DOHH2 (cell line): Measurements from ENCODE around the gene CD59.

Source experiments
- H3F3A ChIP-seq: fragments of 200-600 bp; sonication (generic), shearing (Covaris generic); 2 replicates; pipeline ENCODE4 v1.6.0; 2016; ENCODE audit warnings: antibody characterized with exemption, mild to moderate bottlenecking; ENCODE audit not compliant: control insufficient read depth, insufficient read depth
- H3K27ac ChIP-seq: fragments of 200-600 bp; sonication (generic); 2 replicates; pipeline ENCODE4 v1.5.1; 2014; ENCODE audit warnings: low read depth, mild to moderate bottlenecking, low read length, moderate library complexity
- H3K27me3 ChIP-seq: fragments of 200-600 bp; sonication (generic); 2 replicates; pipeline ENCODE4 v1.6.1; 2014; ENCODE audit warnings: mild to moderate bottlenecking, low read length, mixed read lengths; ENCODE audit not compliant: control insufficient read depth
- H3K36me3 ChIP-seq: fragments of 200-600 bp; sonication (generic); 2 replicates; pipeline ENCODE4 v1.6.1; 2014; ENCODE audit warnings: mild to moderate bottlenecking, low read length, moderate library complexity, mixed read lengths; ENCODE audit not compliant: control insufficient read depth
- H3K4me1 ChIP-seq: fragments of 200-600 bp; sonication (generic); 2 replicates; pipeline ENCODE4 v1.6.1; 2014; ENCODE audit warnings: mild to moderate bottlenecking, low read length, mixed read lengths; ENCODE audit not compliant: control insufficient read depth
- H3K4me2 ChIP-seq: fragments of 200-600 bp; sonication (generic); 2 replicates; pipeline ENCODE4 v1.6.0; 2014; ENCODE audit warnings: mild to moderate bottlenecking, low read length, moderate library complexity
- H3K4me3 ChIP-seq: fragments of 200-600 bp; sonication (generic); 2 replicates; pipeline ENCODE4 v1.5.1; 2014; ENCODE audit warnings: mild to moderate bottlenecking, low read length, mixed read lengths
- H3K79me2 ChIP-seq: fragments of 200-600 bp; sonication (generic); 2 replicates; pipeline ENCODE4 v1.6.1; 2014; ENCODE audit warnings: mild to moderate bottlenecking, low read length, mixed read lengths; ENCODE audit not compliant: control insufficient read depth
- H3K9me2 ChIP-seq: fragments of 200-600 bp; sonication (generic); replicated peaks from 2 replicates; pipeline ENCODE4 v1.6.1; 2014; ENCODE audit warnings: mild to moderate bottlenecking, low read length, mixed read lengths; ENCODE audit not compliant: control insufficient read depth
- H3K9me3 ChIP-seq: fragments of 200-600 bp; sonication (generic); 2 replicates; pipeline ENCODE4 v1.6.1; 2014; ENCODE audit warnings: antibody characterized with exemption, low read length, mixed read lengths; ENCODE audit not compliant: control insufficient read depth, insufficient read depth
- H4K20me1 ChIP-seq: fragments of 200-600 bp; sonication (generic); 2 replicates; pipeline ENCODE4 v1.6.0; 2014; ENCODE audit warnings: low read depth, mild to moderate bottlenecking, antibody characterized with exemption, low read length, moderate library complexity; ENCODE audit not compliant: control insufficient read depth, insufficient read depth
- EZH2phosphoT487 ChIP-seq: fragments of 200-600 bp; sonication (generic); IDR thresholded peaks from 2 replicates; pipeline ENCODE4 v1.6.1; 2017; ENCODE audit warnings: borderline replicate concordance, mild to moderate bottlenecking, antibody characterized with exemption, low read length, moderate library complexity, mixed read lengths
- TF ChIP-seq, protein P1 (sequence below): fragments of 200-600 bp; sonication (generic); IDR thresholded peaks from one replicate; pipeline ENCODE4 v1.5.1; 2014; ENCODE audit warnings: antibody characterized with exemption, mild to moderate bottlenecking, low read depth, low read length; ENCODE audit not compliant: poor library complexity, severe bottlenecking

Gene CD59

DNA sequence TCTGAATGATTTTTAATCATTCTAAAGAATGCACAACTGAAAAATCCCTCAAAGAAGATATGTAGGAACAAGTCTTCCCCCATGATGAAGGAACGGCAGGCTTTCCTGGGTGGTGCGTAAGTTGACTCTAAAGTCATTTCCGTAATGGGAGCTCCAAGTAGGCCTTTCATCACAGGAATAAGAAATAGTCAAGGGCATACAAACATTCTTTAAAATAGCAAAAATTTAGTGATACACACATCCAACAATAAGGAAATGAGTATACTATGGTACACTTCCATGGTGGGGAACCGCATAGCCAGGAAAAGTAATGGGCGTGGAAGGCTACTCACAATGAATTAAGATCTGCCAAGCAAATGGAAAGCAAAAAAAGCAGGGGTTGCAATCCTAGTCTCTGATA is 10.7 kb downstream of the CD59 start:
- peaks cover 5% of the 10 kb centered on the region; the same call in 1 of the 2 replicates for H3K36me3 ChIP-seq
- no peaks in the 10 kb centered on the region for H4K20me1 ChIP-seq
- no peak for TF ChIP-seq EZH2phosphoT487
- TF ChIP-seq, protein P1, sequence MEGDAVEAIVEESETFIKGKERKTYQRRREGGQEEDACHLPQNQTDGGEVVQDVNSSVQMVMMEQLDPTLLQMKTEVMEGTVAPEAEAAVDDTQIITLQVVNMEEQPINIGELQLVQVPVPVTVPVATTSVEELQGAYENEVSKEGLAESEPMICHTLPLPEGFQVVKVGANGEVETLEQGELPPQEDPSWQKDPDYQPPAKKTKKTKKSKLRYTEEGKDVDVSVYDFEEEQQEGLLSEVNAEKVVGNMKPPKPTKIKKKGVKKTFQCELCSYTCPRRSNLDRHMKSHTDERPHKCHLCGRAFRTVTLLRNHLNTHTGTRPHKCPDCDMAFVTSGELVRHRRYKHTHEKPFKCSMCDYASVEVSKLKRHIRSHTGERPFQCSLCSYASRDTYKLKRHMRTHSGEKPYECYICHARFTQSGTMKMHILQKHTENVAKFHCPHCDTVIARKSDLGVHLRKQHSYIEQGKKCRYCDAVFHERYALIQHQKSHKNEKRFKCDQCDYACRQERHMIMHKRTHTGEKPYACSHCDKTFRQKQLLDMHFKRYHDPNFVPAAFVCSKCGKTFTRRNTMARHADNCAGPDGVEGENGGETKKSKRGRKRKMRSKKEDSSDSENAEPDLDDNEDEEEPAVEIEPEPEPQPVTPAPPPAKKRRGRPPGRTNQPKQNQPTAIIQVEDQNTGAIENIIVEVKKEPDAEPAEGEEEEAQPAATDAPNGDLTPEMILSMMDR: no peak
- no peaks in the 10 kb centered on the region for H3F3A ChIP-seq
- H3K79me2 ChIP-seq: peaks cover 18% of the 10 kb centered on the region
- H3K4me1 ChIP-seq: 0 out of 2 replicates have a peak, but pooled peaks cover 3% of the 10 kb centered on the region
- no peaks in the 10 kb centered on the region for H3K9me2 ChIP-seq
- no peak overlapping the region for H3K4me3 ChIP-seq
- H3K27ac ChIP-seq: no peak overlapping the region
- no peaks in the 10 kb centered on the region for H3K27me3 ChIP-seq
- H3K4me2 ChIP-seq: no peak overlapping the region
- no peaks in the 10 kb centered on the region for H3K9me3 ChIP-seq

DNA sequence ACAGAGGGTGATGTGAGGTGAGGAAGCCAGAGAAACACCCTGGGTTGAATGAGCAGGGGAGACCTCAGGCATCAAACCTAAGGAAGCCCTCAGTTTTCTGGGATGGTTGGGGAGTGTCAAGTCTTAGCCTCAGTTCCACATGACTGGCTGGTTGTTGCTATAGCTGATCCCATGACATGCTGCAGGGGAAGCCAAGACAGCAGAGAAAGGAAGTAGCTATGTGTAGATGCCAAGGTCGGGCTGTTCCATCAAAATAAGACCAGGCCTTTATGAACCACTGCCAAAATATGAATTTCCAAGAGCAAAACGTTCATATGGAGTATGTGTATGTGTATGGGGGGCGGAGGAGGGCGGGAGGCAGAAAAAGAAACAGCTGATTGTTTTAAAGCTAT is 11.6 kb downstream of the CD59 start:
- H3K9me3 ChIP-seq: no peaks in the 10 kb centered on the region
- no peaks in the 10 kb centered on the region for H3K9me2 ChIP-seq
- H3K4me2 ChIP-seq: no peak overlapping the region
- no peaks in the 10 kb centered on the region for H3F3A ChIP-seq
- peaks cover 16% of the 10 kb centered on the region for H3K79me2 ChIP-seq
- H3K27me3 ChIP-seq: no peaks in the 10 kb centered on the region
- no peak overlapping the region for H3K4me3 ChIP-seq
- no peaks in the 10 kb centered on the region for H4K20me1 ChIP-seq
- 0 out of 2 replicates have a peak, but pooled peaks cover 3% of the 10 kb centered on the region for H3K4me1 ChIP-seq
- H3K36me3 ChIP-seq: peaks cover 9% of the 10 kb centered on the region; the same call in 1 of the 2 replicates
- no peak overlapping the region for H3K27ac ChIP-seq
- no peak for TF ChIP-seq EZH2phosphoT487
- TF ChIP-seq, protein P1: no peak

DNA sequence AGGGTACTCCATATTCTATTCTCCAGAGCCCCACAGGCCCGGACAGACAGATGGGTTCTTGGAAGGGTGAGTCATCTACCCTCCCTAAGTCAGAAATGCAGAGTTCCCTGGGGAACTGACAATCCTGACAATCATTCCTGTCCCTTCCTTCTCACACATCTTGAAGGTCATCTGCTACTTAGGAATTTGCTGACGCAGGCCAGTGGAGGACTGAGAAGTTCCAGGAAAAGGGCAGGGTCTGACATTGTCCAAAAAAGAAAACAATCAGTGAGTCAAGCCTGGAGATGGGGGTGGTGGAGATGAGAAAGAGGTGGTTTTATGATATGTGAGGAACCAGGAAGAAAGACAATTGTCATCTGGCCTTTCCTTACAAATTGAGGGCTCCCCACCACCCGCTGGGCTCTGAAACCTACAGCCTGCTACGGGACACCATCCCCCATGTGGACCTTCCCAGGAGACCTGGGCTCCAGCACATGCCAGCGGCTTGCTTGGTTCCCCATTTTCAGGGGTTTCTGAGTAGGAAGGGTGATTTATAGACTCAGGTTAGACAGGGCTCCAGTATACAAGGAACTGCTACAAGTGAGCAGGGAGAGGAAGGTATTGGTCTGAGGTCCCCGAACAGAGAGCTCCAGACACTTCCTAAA is 12.9 kb downstream of the CD59 start:
- no peak overlapping the region for H3K4me3 ChIP-seq
- H4K20me1 ChIP-seq: no peaks in the 10 kb centered on the region
- no peaks in the 10 kb centered on the region for H3K27me3 ChIP-seq
- TF ChIP-seq, protein P1: no peak
- TF ChIP-seq EZH2phosphoT487: no peak
- H3K79me2 ChIP-seq: peaks cover 16% of the 10 kb centered on the region
- H3K9me3 ChIP-seq: no peaks in the 10 kb centered on the region
- H3F3A ChIP-seq: no peaks in the 10 kb centered on the region
- peaks cover 10% of the 10 kb centered on the region; the same call in 1 of the 2 replicates for H3K36me3 ChIP-seq
- H3K4me1 ChIP-seq: 0 out of 2 replicates have a peak, but pooled peaks cover 3% of the 10 kb centered on the region
- H3K4me2 ChIP-seq: no peak overlapping the region
- no peaks in the 10 kb centered on the region for H3K9me2 ChIP-seq
- H3K27ac ChIP-seq: no peak overlapping the region
